ENCODE results near the gene KLHL30. TPM values are rescaled to one million over a fixed set of nuclear protein-coding genes. Genes with fewer than 3 reads are reported as not detected.

The KLHL30 gene
- total RNA-seq, 4 donors from 2014 or later = 0.09 to 0.38 (median 0.18) TPM; not detected in 1

- DNase-seq = no peak
- H3K27ac ChIP-seq = no peak overlapping the region
- peaks cover 0 to 4% (median 0%) of the 10 kb centered on the region in 4 donors for H3K27me3 ChIP-seq
- no peak overlapping the region for H3K4me3 ChIP-seq
- WGBS, 2 donors = 78 to 100% methylated on average over 1 to 9 of the region's 22 CpGs
- intact Hi-C loops (cut with DNase I) = no loop called here
- TF ChIP-seq CTCF (IDR thresholded peaks at IDR 0.05) (no peak), POLR2A (IDR thresholded peaks at IDR 0.05) (no peak)
- H3K36me3 ChIP-seq = no peaks in the 10 kb centered on the region
- H3K4me1 ChIP-seq = peaks cover 0 to 16% (median 0%) of the 10 kb centered on the region in 3 donors
- H3K9me3 ChIP-seq = no peaks in the 10 kb centered on the region
These were observed 9.1 kb upstream of the KLHL30 start for GRCh38 chr2:238129166-238130010.

- Histone ChIP-seq H3K36me3 (no peaks in the 10 kb centered on the region), H3K9me3 (no peaks in the 10 kb centered on the region), H3K4me3 (no peak overlapping the region), H3K27ac (no peak overlapping the region), H3K4me1 (peaks cover 0 to 16% (median 0%) of the 10 kb centered on the region in 3 donors), H3K27me3 (peaks cover 0 to 4% (median 0%) of the 10 kb centered on the region in 4 donors)
- no peak for DNase-seq
- intact Hi-C loops (cut with DNase I) = no loop called here
- TF ChIP-seq CTCF (IDR thresholded peaks at IDR 0.05) (no peak), POLR2A (IDR thresholded peaks at IDR 0.05) (no peak)
- 90% methylated on average over 2 of the region's 28 CpGs; no CpG with 5 or more reads in 1 of the 2 donors for WGBS, 2 donors
These were observed 8.3 kb upstream of the KLHL30 start for GRCh38 chr2:238130111-238130695.

DNA sequence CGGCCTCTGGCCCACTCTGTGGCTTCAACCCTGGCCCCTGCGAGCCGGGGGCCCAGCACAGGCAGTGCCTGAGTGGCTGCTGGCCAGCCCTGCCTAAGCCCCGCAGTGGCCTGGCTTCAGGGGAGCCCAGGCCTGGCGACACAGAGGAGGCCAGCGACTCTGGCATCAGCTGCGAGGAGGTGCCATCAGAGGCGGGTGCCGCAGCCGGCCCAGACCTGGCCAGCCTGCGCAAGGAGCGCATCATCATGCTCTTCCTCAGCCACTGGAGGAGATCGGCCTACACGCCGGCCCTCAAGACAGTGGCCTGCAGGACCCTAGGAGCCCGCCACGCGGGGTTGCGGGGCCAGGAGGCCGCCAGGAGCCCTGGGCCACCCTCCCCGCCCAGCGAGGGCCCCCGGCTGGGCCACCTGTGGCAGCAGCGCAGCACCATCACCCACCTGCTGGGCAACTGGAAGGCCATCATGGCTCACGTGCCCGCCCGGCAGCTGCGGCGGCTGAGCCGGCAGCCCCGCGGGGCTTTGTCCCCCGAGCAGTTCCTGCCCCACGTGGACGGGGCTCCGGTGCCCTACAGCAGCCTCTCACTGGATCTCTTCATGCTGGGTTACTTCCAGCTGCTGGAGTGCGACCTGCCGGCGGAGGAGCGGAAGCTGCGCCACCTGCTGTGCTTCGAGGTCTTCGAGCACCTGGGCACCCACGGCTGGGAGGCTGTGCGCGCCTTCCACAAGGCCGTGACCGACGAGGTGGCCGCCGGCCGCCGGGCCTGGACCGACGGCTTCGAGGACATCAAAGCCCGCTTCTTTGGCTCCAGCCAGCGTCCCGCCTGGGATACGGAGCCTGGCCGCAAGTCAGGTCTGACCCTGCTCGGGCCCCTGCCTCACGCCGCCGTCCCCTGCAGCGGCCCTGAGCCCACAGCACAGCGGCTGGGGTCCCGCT lies 7.5 kb upstream of the KLHL30 start:
- no peak for DNase-seq
- TF ChIP-seq CTCF (IDR thresholded peaks at IDR 0.05) (no peak), POLR2A (IDR thresholded peaks at IDR 0.05) (no peak)
- WGBS, 2 donors = 100% methylated on average over 3 of the region's 68 CpGs; no CpG with 5 or more reads in 1 of the 2 donors
- Histone ChIP-seq H3K36me3 (no peaks in the 10 kb centered on the region), H3K9me3 (no peaks in the 10 kb centered on the region), H3K4me3 (no peak overlapping the region), H3K27ac (no peak overlapping the region), H3K27me3 (peaks cover 0 to 4% (median 0%) of the 10 kb centered on the region in 4 donors), H3K4me1 (peaks cover 0 to 16% (median 0%) of the 10 kb centered on the region in 3 donors)
- intact Hi-C loops (cut with DNase I) = no loop called here

DNA sequence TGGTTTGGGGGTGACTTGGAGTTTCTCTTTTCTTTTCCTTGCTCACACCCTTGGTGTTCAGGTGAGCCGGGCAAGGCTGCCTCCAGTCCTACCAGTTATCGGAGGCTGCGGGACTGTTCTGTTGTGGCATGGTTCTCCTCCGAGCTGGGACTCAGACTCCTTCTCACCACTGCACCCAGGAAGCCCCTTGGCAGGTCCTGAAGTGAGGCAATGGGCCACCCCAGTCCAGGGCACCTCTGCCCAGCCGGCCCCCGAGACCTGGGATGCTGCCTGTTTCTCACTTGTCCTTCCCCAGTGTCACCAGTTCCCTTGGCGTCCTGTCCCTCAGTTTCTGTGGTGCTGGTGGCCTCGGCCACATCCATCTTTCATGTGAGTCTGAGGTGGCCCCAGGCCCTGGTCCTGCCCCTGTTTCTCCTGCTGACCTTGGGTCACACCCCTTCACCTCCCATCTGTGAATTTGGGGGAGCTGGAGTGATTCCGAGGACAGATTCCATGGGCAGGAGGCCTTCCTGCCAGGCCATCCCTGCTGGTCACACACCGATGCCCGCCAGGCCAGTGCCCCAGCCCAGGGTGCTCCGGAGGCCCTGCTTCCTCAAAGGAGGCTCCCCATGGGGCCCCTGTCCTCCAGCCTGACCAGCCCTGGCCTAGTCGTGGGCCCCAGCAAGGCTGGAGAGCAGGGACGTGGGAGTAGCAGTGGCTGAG lies 6.6 kb upstream of the KLHL30 start:
- Histone ChIP-seq H3K27me3 (peaks cover 0 to 4% (median 0%) of the 10 kb centered on the region in 4 donors), H3K4me3 (no peak overlapping the region), H3K9me3 (no peaks in the 10 kb centered on the region), H3K4me1 (peaks cover 0 to 15% (median 0%) of the 10 kb centered on the region in 3 donors), H3K36me3 (no peaks in the 10 kb centered on the region), H3K27ac (no peak overlapping the region)
- TF ChIP-seq CTCF (IDR thresholded peaks at IDR 0.05) = no peak
- TF ChIP-seq POLR2A (IDR thresholded peaks at IDR 0.05) = no peak
- intact Hi-C loops (cut with DNase I) = no loop called here
- 92% methylated on average over 5 to 8 of the region's 14 CpGs for WGBS, 2 donors
- DNase-seq = no peak

All from esophagus squamous epithelium (tissue), 5 donors.